ENCODE results near the gene CUBN. TPM values are rescaled to one million over a fixed set of nuclear protein-coding genes. Genes with fewer than 3 reads are reported as not detected.

Gene CUBN
- total RNA-seq, 2 experiments from 2014 or later: 7.9 to 9.2 TPM

- POLR2A ChIA-PET: no interaction called here
- H3K27me3 ChIP-seq (ENCODE audit: control insufficient read depth in 1 of 2, insufficient read depth in 2 of 2, low read length in 2 of 2): no peaks in the 10 kb centered on the region
- Mint-ChIP-seq H3K4me3 (no peak overlapping the region), H3K9me3 (no peaks in the 10 kb centered on the region), H3K4me1 (ENCODE audit: low read depth) (no peaks in the 10 kb centered on the region), H3K36me3 (ENCODE audit: low read depth) (peaks cover 42% of the 10 kb centered on the region), H3K27ac (no peak overlapping the region), H3K27me3 (no peaks in the 10 kb centered on the region)
- CTCF ChIA-PET: interaction anchor here (0.8 kb wide), 1 partner anchor 13 kb away, joined by 3 read pairs; no protein-coding TSS in a partner anchor
- intact Hi-C loops (cut with DNase I, micrococcal nuclease): no loop called here
- no peak overlapping the region for H3K27ac ChIP-seq (ENCODE audit: low read depth in 1 of 2, low read length in 2 of 2)
- TF ChIP-seq, protein P1, sequence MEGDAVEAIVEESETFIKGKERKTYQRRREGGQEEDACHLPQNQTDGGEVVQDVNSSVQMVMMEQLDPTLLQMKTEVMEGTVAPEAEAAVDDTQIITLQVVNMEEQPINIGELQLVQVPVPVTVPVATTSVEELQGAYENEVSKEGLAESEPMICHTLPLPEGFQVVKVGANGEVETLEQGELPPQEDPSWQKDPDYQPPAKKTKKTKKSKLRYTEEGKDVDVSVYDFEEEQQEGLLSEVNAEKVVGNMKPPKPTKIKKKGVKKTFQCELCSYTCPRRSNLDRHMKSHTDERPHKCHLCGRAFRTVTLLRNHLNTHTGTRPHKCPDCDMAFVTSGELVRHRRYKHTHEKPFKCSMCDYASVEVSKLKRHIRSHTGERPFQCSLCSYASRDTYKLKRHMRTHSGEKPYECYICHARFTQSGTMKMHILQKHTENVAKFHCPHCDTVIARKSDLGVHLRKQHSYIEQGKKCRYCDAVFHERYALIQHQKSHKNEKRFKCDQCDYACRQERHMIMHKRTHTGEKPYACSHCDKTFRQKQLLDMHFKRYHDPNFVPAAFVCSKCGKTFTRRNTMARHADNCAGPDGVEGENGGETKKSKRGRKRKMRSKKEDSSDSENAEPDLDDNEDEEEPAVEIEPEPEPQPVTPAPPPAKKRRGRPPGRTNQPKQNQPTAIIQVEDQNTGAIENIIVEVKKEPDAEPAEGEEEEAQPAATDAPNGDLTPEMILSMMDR (IDR thresholded peaks at IDR 0.05): no peak
- H3K9me3 ChIP-seq (ENCODE audit: control insufficient read depth in 1 of 2, insufficient read depth in 1 of 2, low read length in 2 of 2): no peaks in the 10 kb centered on the region
- no peak for ATAC-seq (ENCODE audit: poor library complexity)
- H3K4me1 ChIP-seq (ENCODE audit: insufficient read depth, low read length): no peaks in the 10 kb centered on the region
- H3K4me3 ChIP-seq (ENCODE audit: low read length): no peak overlapping the region
- no peak for DNase-seq
- H3K36me3 ChIP-seq (ENCODE audit: insufficient read depth, low read length): no peaks in the 10 kb centered on the region
Observed at GRCh38 chr10:16901106-16901505, 228.5 kb downstream of the CUBN start.

- no peaks in the 10 kb centered on the region for H3K27me3 ChIP-seq (ENCODE audit: control insufficient read depth in 1 of 2, insufficient read depth in 2 of 2, low read length in 2 of 2)
- ATAC-seq (ENCODE audit: poor library complexity) (no peak), DNase-seq (no peak)
- Mint-ChIP-seq H3K9me3 (no peaks in the 10 kb centered on the region), H3K36me3 (ENCODE audit: low read depth) (peaks cover 40% of the 10 kb centered on the region), H3K27ac (no peak overlapping the region), H3K27me3 (no peaks in the 10 kb centered on the region), H3K4me3 (no peak overlapping the region), H3K4me1 (ENCODE audit: low read depth) (peaks cover under 1% of the 10 kb centered on the region)
- no peaks in the 10 kb centered on the region for H3K36me3 ChIP-seq (ENCODE audit: insufficient read depth, low read length)
- ChIA-PET CTCF (no interaction called here), POLR2A (no interaction called here)
- no peak overlapping the region for H3K4me3 ChIP-seq (ENCODE audit: low read length)
- intact Hi-C loops (cut with DNase I, micrococcal nuclease): no loop called here
- no peaks in the 10 kb centered on the region for H3K4me1 ChIP-seq (ENCODE audit: insufficient read depth, low read length)
- no peaks in the 10 kb centered on the region for H3K9me3 ChIP-seq (ENCODE audit: control insufficient read depth in 1 of 2, insufficient read depth in 1 of 2, low read length in 2 of 2)
- TF ChIP-seq, protein P1 (IDR thresholded peaks at IDR 0.05): no peak
- no peak overlapping the region for H3K27ac ChIP-seq (ENCODE audit: low read depth in 1 of 2, low read length in 2 of 2)
Observed at GRCh38 chr10:16896993-16897392, 232.6 kb downstream of the CUBN start.

DNA sequence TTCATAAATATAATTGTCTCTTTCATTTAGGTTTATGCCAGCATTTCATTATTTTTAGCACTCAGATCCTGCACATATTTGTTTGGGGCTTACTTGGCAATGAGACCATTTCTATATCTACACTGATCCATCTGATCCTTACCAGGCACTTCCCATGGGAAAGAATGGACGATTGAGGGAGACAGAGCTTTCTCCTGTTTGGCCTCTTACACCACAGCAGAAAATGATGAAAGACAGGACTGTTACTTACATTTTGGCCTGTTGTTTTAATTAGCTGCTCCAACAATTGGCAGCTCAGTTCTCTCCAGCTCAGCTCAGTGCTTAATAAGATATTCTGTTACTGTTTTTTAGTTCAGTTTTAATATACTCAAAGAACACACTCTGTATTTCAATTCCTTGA is 234.8 kb downstream of the CUBN start:
- Mint-ChIP-seq H3K4me1 (ENCODE audit: low read depth) (peaks cover 10% of the 10 kb centered on the region), H3K27me3 (no peaks in the 10 kb centered on the region), H3K27ac (no peak overlapping the region), H3K36me3 (ENCODE audit: low read depth) (peaks cover 25% of the 10 kb centered on the region), H3K4me3 (no peak overlapping the region), H3K9me3 (no peaks in the 10 kb centered on the region)
- peaks cover 3% of the 10 kb centered on the region for H3K4me1 ChIP-seq (ENCODE audit: insufficient read depth, low read length)
- no peak for DNase-seq
- CTCF ChIA-PET: no interaction called here
- no peak overlapping the region for H3K27ac ChIP-seq (ENCODE audit: low read depth in 1 of 2, low read length in 2 of 2)
- H3K36me3 ChIP-seq (ENCODE audit: insufficient read depth, low read length): no peaks in the 10 kb centered on the region
- H3K9me3 ChIP-seq (ENCODE audit: control insufficient read depth in 1 of 2, insufficient read depth in 1 of 2, low read length in 2 of 2): no peaks in the 10 kb centered on the region
- TF ChIP-seq, protein P1 (IDR thresholded peaks at IDR 0.05): no peak
- ATAC-seq (ENCODE audit: poor library complexity): no peak
- H3K27me3 ChIP-seq (ENCODE audit: control insufficient read depth in 1 of 2, insufficient read depth in 2 of 2, low read length in 2 of 2): no peaks in the 10 kb centered on the region
- POLR2A ChIA-PET: no interaction called here
- intact Hi-C loops (cut with DNase I, micrococcal nuclease): loop anchor here in 1 of 2 experiments (5.0 kb wide), 1 partner anchor 347 kb away; no protein-coding TSS in a partner anchor
- no peak overlapping the region for H3K4me3 ChIP-seq (ENCODE audit: low read length)

All from CD4-positive, alpha-beta T cell (primary cell).